ENCODE data around the gene TNFRSF14. TPM values are rescaled to one million over a fixed set of nuclear protein-coding genes. Genes with fewer than 3 reads are reported as not detected.
A peak's percentile ranks its signal among the peaks of the same experiment; 100 is the strongest.
"Not testable (repeated sequence)": the region's sequence is repeated elsewhere in the genome, so short reads cannot be mapped to it uniquely, and the experiment has no call there.

Gene TNFRSF14
- total RNA-seq, 1 experiment from 2014 or later, result 24.4 TPM

DNA sequence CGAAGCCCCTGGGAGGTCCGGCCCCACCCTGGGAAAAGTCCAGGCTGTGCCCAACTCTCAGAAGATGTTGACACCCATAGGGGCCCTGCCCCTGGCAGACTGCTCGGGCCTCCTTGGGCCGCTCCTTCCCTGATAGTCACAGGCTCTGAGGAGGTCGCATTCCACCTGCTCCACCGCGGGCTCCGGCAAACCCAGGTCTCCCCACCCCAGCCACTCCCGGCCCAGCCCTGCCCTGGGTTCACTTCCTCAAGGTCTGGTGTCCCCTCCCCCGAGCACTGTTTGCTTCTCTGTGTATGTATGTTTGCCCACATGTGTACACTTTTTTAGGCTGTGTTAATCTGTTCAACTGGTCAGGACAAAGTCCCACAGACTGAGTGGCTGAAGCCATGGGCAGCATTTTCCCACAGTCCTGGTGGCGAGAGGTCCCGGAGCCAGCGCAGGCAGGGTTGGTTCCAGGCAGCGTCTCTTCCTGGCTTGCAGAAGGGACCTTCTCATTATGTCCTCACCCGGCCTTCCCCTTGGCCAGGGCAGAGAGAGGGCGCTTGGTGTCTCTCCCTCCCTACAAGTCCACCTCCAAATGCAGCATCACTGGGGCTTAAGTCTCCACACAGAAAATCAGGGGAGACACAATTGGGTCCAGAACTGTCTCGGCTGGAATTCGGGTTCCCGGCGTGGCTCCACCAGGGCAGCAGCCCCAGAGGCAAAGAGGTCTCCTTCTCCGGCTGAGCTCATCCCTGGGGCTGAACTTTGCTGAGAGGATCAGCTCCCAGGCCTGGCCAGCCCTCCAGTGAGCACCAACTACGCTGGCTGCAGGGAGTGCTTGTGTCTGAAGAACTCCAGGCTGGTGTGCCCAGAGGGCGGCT lies 19.9 kb downstream of the TNFRSF14 start:
- CTCF ChIA-PET, result no interaction called here
- H3K4me1 Mint-ChIP-seq (ENCODE audit: low read depth, unreplicated experiment), result peaks cover 16% of the 10 kb centered on the region
- no peak overlapping the region for H3K4me3 Mint-ChIP-seq (ENCODE audit: low read depth, unreplicated experiment)

DNA sequence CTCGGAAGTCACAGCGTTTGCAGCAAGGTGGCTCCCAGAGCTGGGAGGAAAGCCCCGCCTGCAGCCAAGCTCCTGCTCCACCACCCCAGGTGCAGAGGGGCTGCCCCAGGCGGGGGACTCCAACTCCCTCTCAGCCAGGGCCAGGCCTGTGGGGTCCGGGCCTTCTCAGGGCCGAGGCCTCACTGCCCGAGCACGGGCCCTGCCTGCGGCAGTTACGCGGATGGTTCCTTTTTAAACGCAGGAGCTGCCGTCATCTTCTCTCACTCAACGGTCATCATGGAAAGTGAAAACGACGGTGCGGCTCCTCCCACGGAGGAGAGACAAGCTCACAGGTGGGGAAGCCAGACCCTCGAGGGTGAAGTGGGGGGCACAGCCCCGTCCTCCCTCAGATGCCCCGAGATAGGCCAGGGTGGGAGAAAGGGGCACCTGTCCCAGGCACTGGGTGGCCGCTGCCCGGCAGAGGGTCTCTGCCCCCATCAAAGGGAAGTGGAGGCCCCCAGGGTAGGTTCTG lies 21.4 kb downstream of the TNFRSF14 start:
- CTCF ChIA-PET, result interaction anchor here (0.7 to 1.3 kb wide), 5 partner anchors 15 to 672 kb away, joined by 3 to 6 read pairs (median 4); partner anchors contain the start of gene PANK4
- H3K9me3 Mint-ChIP-seq (ENCODE audit: low read depth, unreplicated experiment); H3K27me3 Mint-ChIP-seq (ENCODE audit: unreplicated experiment); H3K4me3 Mint-ChIP-seq (ENCODE audit: low read depth, unreplicated experiment); BruUV-seq (replicated peaks); DNase-seq; intact Hi-C loops (cut with micrococcal nuclease; ENCODE audit: unreplicated experiment): not testable (repeated sequence)
- peak overlapping the region; percentile 78 for H3K27ac Mint-ChIP-seq (ENCODE audit: unreplicated experiment)
- peaks cover 16% of the 10 kb centered on the region for H3K4me1 Mint-ChIP-seq (ENCODE audit: low read depth, unreplicated experiment)
- peaks cover 29% of the 10 kb centered on the region for H3K36me3 Mint-ChIP-seq (ENCODE audit: insufficient read depth, unreplicated experiment)

More for the DNA sequence above, 19.9 kb downstream of the TNFRSF14 start:
- intact Hi-C loops (cut with micrococcal nuclease; ENCODE audit: unreplicated experiment), result no loop called here
- TF ChIP-seq, protein P1, sequence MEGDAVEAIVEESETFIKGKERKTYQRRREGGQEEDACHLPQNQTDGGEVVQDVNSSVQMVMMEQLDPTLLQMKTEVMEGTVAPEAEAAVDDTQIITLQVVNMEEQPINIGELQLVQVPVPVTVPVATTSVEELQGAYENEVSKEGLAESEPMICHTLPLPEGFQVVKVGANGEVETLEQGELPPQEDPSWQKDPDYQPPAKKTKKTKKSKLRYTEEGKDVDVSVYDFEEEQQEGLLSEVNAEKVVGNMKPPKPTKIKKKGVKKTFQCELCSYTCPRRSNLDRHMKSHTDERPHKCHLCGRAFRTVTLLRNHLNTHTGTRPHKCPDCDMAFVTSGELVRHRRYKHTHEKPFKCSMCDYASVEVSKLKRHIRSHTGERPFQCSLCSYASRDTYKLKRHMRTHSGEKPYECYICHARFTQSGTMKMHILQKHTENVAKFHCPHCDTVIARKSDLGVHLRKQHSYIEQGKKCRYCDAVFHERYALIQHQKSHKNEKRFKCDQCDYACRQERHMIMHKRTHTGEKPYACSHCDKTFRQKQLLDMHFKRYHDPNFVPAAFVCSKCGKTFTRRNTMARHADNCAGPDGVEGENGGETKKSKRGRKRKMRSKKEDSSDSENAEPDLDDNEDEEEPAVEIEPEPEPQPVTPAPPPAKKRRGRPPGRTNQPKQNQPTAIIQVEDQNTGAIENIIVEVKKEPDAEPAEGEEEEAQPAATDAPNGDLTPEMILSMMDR (IDR thresholded peaks at IDR 0.05; ENCODE audit: unreplicated experiment), result no peak
- H3K27me3 Mint-ChIP-seq (ENCODE audit: unreplicated experiment), result no peaks in the 10 kb centered on the region
- TSS peak; percentile 55 for BruUV-seq (replicated peaks)
- H3K36me3 Mint-ChIP-seq (ENCODE audit: insufficient read depth, unreplicated experiment), result peaks cover 23% of the 10 kb centered on the region
- peaks cover 8% of the 10 kb centered on the region for H3K9me3 Mint-ChIP-seq (ENCODE audit: low read depth, unreplicated experiment)
- peak; percentile 80 for DNase-seq
- peak overlapping the region; percentile 64 for H3K27ac Mint-ChIP-seq (ENCODE audit: unreplicated experiment)

DNA sequence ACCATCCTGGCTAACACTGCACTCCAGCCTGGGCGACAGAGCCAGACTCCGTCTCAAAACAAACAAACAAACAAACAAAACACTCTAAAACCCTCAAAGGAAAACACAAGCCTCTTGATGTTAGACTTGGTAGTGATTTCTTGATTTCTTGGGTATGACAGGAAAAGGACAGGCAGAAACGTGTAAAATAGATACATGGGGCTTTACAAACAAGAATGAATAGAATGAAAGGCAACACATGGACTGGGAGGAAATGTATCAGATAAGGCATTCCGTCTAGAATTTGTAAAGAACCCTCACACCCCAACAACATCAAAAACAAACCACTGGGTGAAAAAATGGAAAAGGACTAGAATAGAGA lies 22.6 kb downstream of the TNFRSF14 start:
- H3K4me3 Mint-ChIP-seq (ENCODE audit: low read depth, unreplicated experiment), result peak overlapping the region; percentile 26
- H3K27me3 Mint-ChIP-seq (ENCODE audit: unreplicated experiment), result no peaks in the 10 kb centered on the region
- TF ChIP-seq, protein P1 (IDR thresholded peaks at IDR 0.05; ENCODE audit: unreplicated experiment), result no peak
- CTCF ChIA-PET, result interaction anchor here (1.0 to 1.3 kb wide), 4 partner anchors 17 to 163 kb away, joined by 3 to 6 read pairs (median 4); partner anchors contain the start of gene PANK4
- DNase-seq, result no peak
- peaks cover 1% of the 10 kb centered on the region for H3K9me3 Mint-ChIP-seq (ENCODE audit: low read depth, unreplicated experiment)
- BruUV-seq (replicated peaks), result no TSS peak
- H3K36me3 Mint-ChIP-seq (ENCODE audit: insufficient read depth, unreplicated experiment), result peaks cover 29% of the 10 kb centered on the region
- intact Hi-C loops (cut with micrococcal nuclease; ENCODE audit: unreplicated experiment), result no loop called here
- peak overlapping the region; percentile 78 for H3K27ac Mint-ChIP-seq (ENCODE audit: unreplicated experiment)
- peaks cover 21% of the 10 kb centered on the region for H3K4me1 Mint-ChIP-seq (ENCODE audit: low read depth, unreplicated experiment)

DNA sequence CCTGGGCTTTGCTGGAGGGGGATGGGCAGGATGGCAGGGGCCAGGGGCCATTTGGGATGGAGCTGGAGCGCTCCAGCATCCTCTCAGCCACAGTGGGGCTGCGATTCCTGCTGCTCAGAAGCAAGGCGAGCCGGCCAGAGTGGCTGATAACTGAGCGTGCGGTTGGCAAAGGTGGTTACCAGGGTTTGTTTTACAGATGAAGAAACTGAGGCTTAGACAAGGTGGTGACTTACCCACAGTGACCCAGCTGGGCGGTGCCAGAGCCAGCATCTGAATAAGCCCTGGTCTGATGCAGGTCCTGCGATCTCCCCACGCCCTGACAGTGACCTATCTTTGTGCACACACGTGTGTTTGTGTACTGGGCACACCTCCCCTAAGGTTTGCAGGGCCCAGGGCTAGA lies 24.5 kb downstream of the TNFRSF14 start:
- no TSS peak for BruUV-seq (replicated peaks)
- H3K27me3 Mint-ChIP-seq (ENCODE audit: unreplicated experiment), result no peaks in the 10 kb centered on the region
- peaks cover 36% of the 10 kb centered on the region for H3K4me1 Mint-ChIP-seq (ENCODE audit: low read depth, unreplicated experiment)
- intact Hi-C loops (cut with micrococcal nuclease; ENCODE audit: unreplicated experiment), result no loop called here
- H3K27ac Mint-ChIP-seq (ENCODE audit: unreplicated experiment), result no peak overlapping the region
- H3K4me3 Mint-ChIP-seq (ENCODE audit: low read depth, unreplicated experiment), result no peak overlapping the region
- H3K36me3 Mint-ChIP-seq (ENCODE audit: insufficient read depth, unreplicated experiment), result peaks cover 32% of the 10 kb centered on the region
- DNase-seq, result no peak
- TF ChIP-seq, protein P1 (IDR thresholded peaks at IDR 0.05; ENCODE audit: unreplicated experiment), result no peak
- H3K9me3 Mint-ChIP-seq (ENCODE audit: low read depth, unreplicated experiment), result no peaks in the 10 kb centered on the region
- CTCF ChIA-PET, result no interaction called here

DNA sequence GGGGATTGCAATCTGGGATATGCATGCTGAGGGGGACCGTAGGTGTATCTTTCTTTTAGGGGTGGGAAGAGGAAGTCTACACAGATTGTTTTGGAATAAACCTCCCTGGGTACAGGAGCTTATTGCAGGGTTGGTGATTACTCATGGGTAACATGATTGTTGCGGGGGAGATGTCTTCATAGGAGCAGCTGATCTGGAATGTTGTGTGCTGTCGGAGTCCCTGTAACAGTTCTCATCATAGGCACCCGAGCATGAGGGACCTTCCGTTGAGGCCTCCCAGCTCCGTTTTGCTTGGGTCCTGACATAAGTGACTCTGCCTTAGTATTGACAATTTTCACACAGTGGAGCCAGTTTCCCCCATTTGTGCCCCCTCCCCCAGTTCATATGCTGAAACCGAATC lies 26.2 kb downstream of the TNFRSF14 start:
- TF ChIP-seq, protein P1 (IDR thresholded peaks at IDR 0.05; ENCODE audit: unreplicated experiment), result no peak
- intact Hi-C loops (cut with micrococcal nuclease; ENCODE audit: unreplicated experiment), result no loop called here
- DNase-seq, result no peak
- Mint-ChIP-seq H3K27me3 (ENCODE audit: unreplicated experiment) (no peaks in the 10 kb centered on the region), H3K36me3 (ENCODE audit: insufficient read depth, unreplicated experiment) (peaks cover 48% of the 10 kb centered on the region), H3K27ac (ENCODE audit: unreplicated experiment) (no peak overlapping the region), H3K4me3 (ENCODE audit: low read depth, unreplicated experiment) (no peak overlapping the region), H3K9me3 (ENCODE audit: low read depth, unreplicated experiment) (no peaks in the 10 kb centered on the region), H3K4me1 (ENCODE audit: low read depth, unreplicated experiment) (peaks cover 36% of the 10 kb centered on the region)
- CTCF ChIA-PET, result no interaction called here
- BruUV-seq (replicated peaks), result no TSS peak

Measured in Calu3 (cell line).